RWPE1 (cell line): ENCODE results near the gene ANKRD13A.
A peak's percentile ranks its signal among the peaks of the same experiment; 100 is the strongest.

Experiments
- CTCF ChIA-PET: fragments of 350-600 bp; sonication (Branson Sonifier 250); formaldehyde crosslinking; extraction: SDS; loops from one replicate; lab custom pipeline; 2021; lab: Yijun Ruan, JAX
- POLR2A ChIA-PET: fragments of 400-600 bp; formaldehyde crosslinking; extraction: SDS; loops from one replicate; lab custom pipeline; 2020; ENCODE audit warnings: antibody characterized with exemption; ENCODE audit not compliant: low non-redundant PET; lab: Yijun Ruan, JAX
- DNase-seq: peaks from one replicate; pipeline ENCODE4 v3.0.0; 2012; ENCODE audit warnings: low spot score
- H3K27ac ChIP-seq: fragments of 450-650 bp; 2 replicates; pipeline ENCODE4 v1.5.1; 2017
- TF ChIP-seq, protein P1 (sequence below): fragments of 450-650 bp; conservative IDR thresholded peaks from 2 replicates; pipeline ENCODE4 v1.5.1; 2017; ENCODE audit warnings: low read depth, mild to moderate bottlenecking

ANKRD13A gene

DNA sequence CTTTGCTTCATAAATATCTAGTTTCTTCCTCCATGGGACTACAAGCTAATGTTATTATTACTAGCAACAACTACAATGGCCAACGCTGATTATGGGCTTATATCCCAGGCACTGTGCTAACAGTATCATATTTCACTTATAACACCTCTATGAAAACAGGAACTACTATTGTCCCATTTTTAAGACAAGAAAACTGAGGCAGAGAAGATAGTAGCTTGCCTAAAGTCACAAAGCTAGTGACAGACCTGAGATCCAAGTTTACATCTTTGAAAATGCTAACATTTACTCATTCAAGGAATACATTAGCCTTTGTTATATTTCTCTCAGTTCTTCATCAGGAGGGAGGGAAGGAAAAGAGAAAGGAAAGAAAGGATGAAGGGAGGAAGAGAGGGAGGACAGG, 35.9 kb upstream of the ANKRD13A start:
- no peak overlapping the region for H3K27ac ChIP-seq
- CTCF ChIA-PET, result interaction anchor here (0.5 to 0.7 kb wide), 2 partner anchors 129 to 531 kb away, joined by 3 to 5 read pairs; no protein-coding TSS in a partner anchor
- DNase-seq, result no peak
- POLR2A ChIA-PET, result no interaction called here
- TF ChIP-seq, protein P1, sequence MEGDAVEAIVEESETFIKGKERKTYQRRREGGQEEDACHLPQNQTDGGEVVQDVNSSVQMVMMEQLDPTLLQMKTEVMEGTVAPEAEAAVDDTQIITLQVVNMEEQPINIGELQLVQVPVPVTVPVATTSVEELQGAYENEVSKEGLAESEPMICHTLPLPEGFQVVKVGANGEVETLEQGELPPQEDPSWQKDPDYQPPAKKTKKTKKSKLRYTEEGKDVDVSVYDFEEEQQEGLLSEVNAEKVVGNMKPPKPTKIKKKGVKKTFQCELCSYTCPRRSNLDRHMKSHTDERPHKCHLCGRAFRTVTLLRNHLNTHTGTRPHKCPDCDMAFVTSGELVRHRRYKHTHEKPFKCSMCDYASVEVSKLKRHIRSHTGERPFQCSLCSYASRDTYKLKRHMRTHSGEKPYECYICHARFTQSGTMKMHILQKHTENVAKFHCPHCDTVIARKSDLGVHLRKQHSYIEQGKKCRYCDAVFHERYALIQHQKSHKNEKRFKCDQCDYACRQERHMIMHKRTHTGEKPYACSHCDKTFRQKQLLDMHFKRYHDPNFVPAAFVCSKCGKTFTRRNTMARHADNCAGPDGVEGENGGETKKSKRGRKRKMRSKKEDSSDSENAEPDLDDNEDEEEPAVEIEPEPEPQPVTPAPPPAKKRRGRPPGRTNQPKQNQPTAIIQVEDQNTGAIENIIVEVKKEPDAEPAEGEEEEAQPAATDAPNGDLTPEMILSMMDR, result no peak

DNA sequence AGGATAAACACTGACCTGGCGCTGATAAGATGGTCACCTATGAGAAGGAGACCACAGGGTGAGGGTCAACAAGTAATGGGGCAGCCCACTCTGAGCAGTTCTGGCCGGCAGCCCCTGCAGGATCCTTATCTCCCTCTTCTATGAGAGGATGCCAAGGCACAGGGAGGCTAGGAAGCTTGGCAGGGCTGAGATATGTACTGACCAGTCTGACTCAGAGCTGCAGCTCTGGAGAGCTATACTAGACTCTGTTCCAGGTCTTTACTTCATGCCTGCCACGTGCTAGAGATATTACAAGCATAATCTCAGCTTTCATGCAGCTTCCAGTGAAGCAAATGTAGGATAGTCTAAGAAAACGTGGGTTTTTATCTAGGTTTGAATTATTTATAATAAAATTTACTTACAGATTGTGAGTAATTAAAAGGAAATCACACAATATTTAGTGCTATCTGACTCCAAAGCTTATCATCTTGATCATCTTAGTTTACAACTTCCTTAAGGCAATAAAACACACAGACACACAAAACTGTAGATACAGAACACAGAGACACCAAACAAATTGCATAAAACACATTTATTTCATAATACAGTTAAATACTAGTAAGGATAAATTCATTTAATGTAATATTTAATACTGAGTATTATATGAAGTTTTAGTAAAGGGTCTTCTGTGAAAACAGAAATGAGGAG, 35.3 kb upstream of the ANKRD13A start:
- ChIA-PET CTCF (interaction anchor here (0.5 to 0.7 kb wide), 2 partner anchors 129 to 531 kb away, joined by 3 to 5 read pairs; no protein-coding TSS in a partner anchor), POLR2A (no interaction called here)
- TF ChIP-seq, protein P1, result no peak
- no peak overlapping the region for H3K27ac ChIP-seq
- no peak for DNase-seq

DNA sequence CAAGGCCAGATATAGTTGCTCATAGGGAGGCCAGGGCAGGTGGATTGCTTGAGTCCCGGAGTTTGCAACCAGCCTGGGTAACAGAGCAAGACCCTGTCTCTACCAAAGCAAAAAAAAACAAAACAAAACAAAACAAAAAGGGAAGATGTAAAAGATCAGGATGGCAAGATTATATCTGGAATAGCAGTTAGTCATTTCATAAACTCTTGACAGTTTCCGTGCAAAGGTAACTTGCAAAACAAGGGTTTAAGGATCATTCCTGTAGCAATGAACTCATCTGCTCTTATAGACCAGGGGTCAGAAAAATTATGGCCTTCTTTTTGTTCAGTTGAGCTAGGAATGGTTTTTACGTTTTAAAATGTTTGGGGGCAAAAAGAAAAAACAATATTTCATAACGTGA, 32.7 kb upstream of the ANKRD13A start:
- ChIA-PET POLR2A (no interaction called here), CTCF (no interaction called here)
- no peak overlapping the region for H3K27ac ChIP-seq
- TF ChIP-seq, protein P1, result no peak
- no peak for DNase-seq

DNA sequence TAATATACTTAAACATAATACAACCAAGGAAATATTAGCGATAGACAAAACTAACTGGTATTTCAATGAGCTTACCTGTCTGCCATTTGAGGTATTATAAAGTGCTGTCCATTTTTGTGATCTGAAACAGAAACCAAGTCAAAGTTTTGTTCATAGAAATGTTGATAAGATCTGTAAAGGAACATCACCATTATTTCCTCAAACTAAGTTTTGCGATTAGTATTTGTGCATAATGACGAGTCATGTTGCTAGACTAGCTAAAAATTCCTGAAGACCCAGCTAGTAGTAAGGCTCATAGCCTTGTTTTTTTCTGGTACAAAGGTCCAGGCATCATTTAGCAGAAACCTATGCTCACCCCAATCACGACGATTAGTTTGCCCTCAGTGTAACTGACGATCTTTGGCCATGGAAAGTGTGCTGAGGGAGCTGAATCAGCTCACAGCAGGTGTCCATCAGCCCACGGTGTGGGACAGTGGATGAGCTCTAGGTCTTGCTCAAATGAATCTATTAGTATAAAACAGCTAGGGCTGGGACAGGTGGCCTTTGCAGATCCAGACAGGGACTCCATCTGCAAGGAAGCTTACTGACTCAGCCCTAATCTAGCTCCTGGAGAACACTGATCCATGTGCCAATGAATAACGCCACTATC, 31.7 kb upstream of the ANKRD13A start:
- no peak overlapping the region for H3K27ac ChIP-seq
- CTCF ChIA-PET, result no interaction called here
- POLR2A ChIA-PET, result no interaction called here
- TF ChIP-seq, protein P1, result no peak
- DNase-seq, result no peak

DNA sequence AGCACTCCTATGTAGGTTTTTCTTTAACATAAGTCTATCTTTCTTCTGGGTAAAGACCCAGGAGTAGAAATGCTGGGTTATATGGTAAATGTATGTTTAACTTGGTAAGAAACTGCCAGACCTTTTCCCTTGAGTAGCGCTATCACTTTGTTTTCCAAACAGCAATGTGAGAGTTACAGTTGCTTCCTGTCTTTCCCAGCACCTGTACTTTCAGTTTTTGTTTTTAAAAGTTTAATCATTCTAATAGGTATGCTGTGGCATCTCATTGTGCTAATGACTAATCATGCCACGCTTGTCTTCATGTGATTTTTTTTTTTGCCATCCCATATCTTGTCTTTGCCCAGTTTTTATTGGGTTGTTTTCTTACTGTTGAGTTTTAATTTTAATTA, 31.2 kb upstream of the ANKRD13A start:
- ChIA-PET POLR2A (no interaction called here), CTCF (no interaction called here)
- TF ChIP-seq, protein P1, result no peak
- H3K27ac ChIP-seq, result no peak overlapping the region
- DNase-seq, result no peak

DNA sequence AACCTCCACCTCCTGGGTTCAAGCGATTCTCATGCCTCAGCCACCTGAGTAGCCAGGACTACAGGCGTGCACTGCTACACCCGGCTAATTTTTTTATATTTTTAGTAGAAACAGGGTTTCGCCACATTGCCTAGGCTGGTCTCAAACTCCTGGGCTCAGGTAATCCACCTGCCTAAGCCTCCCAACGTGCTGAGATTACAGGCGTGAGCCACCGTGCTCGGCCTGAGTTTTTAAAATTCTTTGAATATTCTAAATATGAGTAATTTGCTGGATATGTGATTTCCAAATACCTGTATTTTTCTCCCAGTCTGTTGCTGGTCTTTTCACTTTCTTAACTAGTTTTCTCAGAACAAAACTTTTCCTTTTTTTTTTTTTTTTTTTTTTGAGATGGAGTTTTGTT, 30.4 kb upstream of the ANKRD13A start:
- POLR2A ChIA-PET, result no interaction called here
- CTCF ChIA-PET, result no interaction called here
- TF ChIP-seq, protein P1, result no peak
- H3K27ac ChIP-seq, result peak overlapping the region; percentile 22; the same call in 1 of the 2 replicates
- no peak for DNase-seq
